Urinary bladder (tissue), 4 donors: Measurements from ENCODE around the gene CCDC83. TPM values are rescaled to one million over a fixed set of nuclear protein-coding genes. Genes with fewer than 3 reads are reported as not detected.
"Not testable (repeated sequence)": the region's sequence is repeated elsewhere in the genome, so short reads cannot be mapped to it uniquely, and the experiment has no call there.

Source experiments
- DNase-seq: peaks from one replicate; pipeline ENCODE4 v3.0.0-alpha.2; 2015; ENCODE audit errors: extremely low spot score
- H3K27ac ChIP-seq: one replicate; pipeline ENCODE4 v1.5.1; 2013; ENCODE audit warnings: low read depth, mild to moderate bottlenecking, moderate library complexity
- H3K36me3 ChIP-seq: one replicate; pipeline ENCODE4 v1.6.1; 2013; ENCODE audit warnings: mild to moderate bottlenecking, moderate library complexity; ENCODE audit not compliant: insufficient read depth
- H3K4me1 ChIP-seq: one replicate; pipeline ENCODE4 v1.6.1; 2013; ENCODE audit warnings: mild to moderate bottlenecking, moderate library complexity; ENCODE audit not compliant: insufficient read depth
- H3K4me3 ChIP-seq: one replicate; pipeline ENCODE4 v1.5.1; 2013; ENCODE audit warnings: low read depth, low read length
- WGBS: extraction: QIAGEN DNeasy Blood & Tissue Kit; methylation state at CpG from one replicate; pipeline ENCODE4 v1.1.7; 2013; 5-methylcytosine and 5-hydroxymethylcytosine counted together
- polyA plus RNA-seq: library from polyadenylated mRNA; stranded (reverse); fragments of 200-250 nt; gene quantifications from one replicate; pipeline ENCODE4 v1.2.3, GENCODE V29; 2013
- total RNA-seq: library from RNA; depleted of rRNA; stranded (reverse); fragments of >200 nt; gene quantifications from one replicate; pipeline ENCODE4 v1.2.3, GENCODE V29; 2014
- donor health status: healthy with polysubstance abuse.
- donor health status: healthy.

The CCDC83 gene
- total and polyA plus RNA-seq, 2 donors = not detected

GRCh38 chr11:85947431-85948272 is 92.5 kb downstream of the CCDC83 start:
- no peaks in the 10 kb centered on the region for H3K36me3 ChIP-seq
- no peak for DNase-seq
- peaks cover 2% of the 10 kb centered on the region for H3K4me1 ChIP-seq
- H3K27ac ChIP-seq = no peak overlapping the region
- 36% methylated on average over 5 of the region's 5 CpGs for WGBS
- no peak overlapping the region for H3K4me3 ChIP-seq

GRCh38 chr11:85948884-85949283 is 93.7 kb downstream of the CCDC83 start:
- WGBS = 86% methylated on average over 2 of the region's 2 CpGs
- DNase-seq = no peak
- H3K36me3 ChIP-seq = no peaks in the 10 kb centered on the region
- peaks cover 2% of the 10 kb centered on the region for H3K4me1 ChIP-seq
- H3K27ac ChIP-seq = no peak overlapping the region
- no peak overlapping the region for H3K4me3 ChIP-seq

- Histone ChIP-seq H3K36me3 (no peaks in the 10 kb centered on the region), H3K27ac (no peak overlapping the region), H3K4me1 (peaks cover 2% of the 10 kb centered on the region), H3K4me3 (no peak overlapping the region)
- no peak for DNase-seq
- WGBS = 96% methylated on average over 1 of the region's 1 CpG
These were observed 94.6 kb downstream of the CCDC83 start for GRCh38 chr11:85949798-85950197.

GRCh38 chr11:85950317-85951048 is 95.3 kb downstream of the CCDC83 start:
- H3K36me3 ChIP-seq = no peaks in the 10 kb centered on the region
- WGBS = 97% methylated on average over 8 of the region's 8 CpGs
- no peak for DNase-seq
- H3K27ac ChIP-seq = no peak overlapping the region
- H3K4me3 ChIP-seq = no peak overlapping the region
- H3K4me1 ChIP-seq = peaks cover 2% of the 10 kb centered on the region

- no peak overlapping the region for H3K27ac ChIP-seq
- peaks cover 2% of the 10 kb centered on the region for H3K4me1 ChIP-seq
- no peaks in the 10 kb centered on the region for H3K36me3 ChIP-seq
- no peak for DNase-seq
- H3K4me3 ChIP-seq = no peak overlapping the region
- WGBS = 97% methylated on average over 4 of the region's 4 CpGs
These were observed 95.8 kb downstream of the CCDC83 start for GRCh38 chr11:85951049-85951405.

DNA sequence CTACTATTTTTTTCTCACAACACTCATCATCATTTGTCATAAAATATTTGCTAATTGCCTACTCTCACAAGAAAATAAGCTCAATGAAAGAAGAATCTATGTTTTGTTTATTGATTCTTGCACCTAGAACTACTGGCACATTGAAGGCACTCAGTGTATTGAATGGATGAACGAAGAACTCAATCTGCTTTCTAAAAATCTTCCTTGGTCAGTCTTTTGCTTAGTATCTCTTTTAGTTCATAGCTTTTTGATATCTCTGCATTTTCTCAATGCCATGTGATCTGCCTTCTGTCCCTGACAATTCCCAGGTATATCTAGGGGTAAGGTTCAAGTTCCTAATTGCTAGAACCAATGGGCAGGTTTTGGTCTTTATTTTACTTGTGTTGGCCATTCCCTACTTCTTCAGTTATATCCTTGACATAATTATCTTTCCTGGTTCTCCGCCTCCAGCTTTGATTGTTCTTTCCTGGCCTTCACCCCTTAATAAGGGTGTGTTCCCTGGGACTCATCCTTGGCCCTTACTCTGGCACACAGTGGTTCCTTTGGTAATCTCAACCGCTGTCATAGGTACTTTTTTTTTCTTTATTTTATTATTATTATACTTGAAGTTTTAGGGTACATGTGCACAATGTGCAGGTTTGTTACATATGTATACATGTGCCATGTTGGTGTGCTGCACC is 96.4 kb downstream of the CCDC83 start:
- Histone ChIP-seq H3K4me3 (no peak overlapping the region), H3K27ac (no peak overlapping the region), H3K4me1 (peaks cover 2% of the 10 kb centered on the region), H3K36me3 (peaks cover 2% of the 10 kb centered on the region)
- 98% methylated on average over 3 of the region's 3 CpGs for WGBS
- no peak for DNase-seq

GRCh38 chr11:85952108-85952485 is 96.9 kb downstream of the CCDC83 start:
- 97% methylated on average over 7 of the region's 7 CpGs for WGBS
- H3K27ac ChIP-seq, H3K4me1 ChIP-seq: not testable (repeated sequence)

DNA sequence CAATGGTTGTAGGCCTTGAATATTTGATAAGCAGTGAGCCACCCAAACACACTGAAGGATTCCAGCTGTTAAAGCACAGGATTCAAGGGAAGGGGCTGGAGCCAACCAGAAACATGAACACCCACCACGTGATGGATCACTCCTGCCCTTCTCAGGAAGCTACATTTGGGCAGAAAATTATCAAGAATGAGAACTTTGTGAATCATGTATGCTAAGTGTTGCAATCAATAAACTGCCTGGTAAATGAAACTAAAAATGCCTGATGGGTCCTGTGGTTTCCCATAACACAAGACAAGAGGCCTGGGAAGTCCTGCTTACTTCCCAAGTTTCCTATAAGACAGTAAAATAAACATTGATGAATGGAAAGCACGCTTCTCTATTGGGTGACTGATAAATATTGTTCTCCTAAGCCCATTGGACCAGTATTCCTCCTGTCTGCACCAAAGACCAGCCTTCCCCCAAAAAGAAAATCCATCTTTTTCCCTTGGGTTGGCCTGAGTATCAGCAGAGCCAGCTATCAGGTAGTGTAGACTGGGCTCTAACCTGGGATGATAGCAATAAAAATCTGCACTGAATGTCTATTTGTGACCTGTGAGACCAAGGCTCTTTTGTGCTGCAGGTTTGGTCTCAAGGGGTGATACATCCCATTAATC is 98.4 kb downstream of the CCDC83 start:
- Histone ChIP-seq H3K27ac (no peak overlapping the region), H3K4me3 (no peak overlapping the region), H3K36me3 (peaks cover 2% of the 10 kb centered on the region), H3K4me1 (peaks cover 2% of the 10 kb centered on the region)
- WGBS = 36% methylated on average over 2 of the region's 2 CpGs
- no peak for DNase-seq

More at GRCh38 chr11:85952108-85952485, 96.9 kb downstream of the CCDC83 start:
- not testable (repeated sequence) for H3K36me3 ChIP-seq, DNase-seq, H3K4me3 ChIP-seq

GRCh38 chr11:85955531-85955930 is 100.3 kb downstream of the CCDC83 start:
- H3K27ac ChIP-seq = no peak overlapping the region
- no peaks in the 10 kb centered on the region for H3K4me1 ChIP-seq
- H3K4me3 ChIP-seq = no peak overlapping the region
- peaks cover 2% of the 10 kb centered on the region for H3K36me3 ChIP-seq
- no peak for DNase-seq
- 31% methylated on average over 1 of the region's 1 CpG for WGBS

DNA sequence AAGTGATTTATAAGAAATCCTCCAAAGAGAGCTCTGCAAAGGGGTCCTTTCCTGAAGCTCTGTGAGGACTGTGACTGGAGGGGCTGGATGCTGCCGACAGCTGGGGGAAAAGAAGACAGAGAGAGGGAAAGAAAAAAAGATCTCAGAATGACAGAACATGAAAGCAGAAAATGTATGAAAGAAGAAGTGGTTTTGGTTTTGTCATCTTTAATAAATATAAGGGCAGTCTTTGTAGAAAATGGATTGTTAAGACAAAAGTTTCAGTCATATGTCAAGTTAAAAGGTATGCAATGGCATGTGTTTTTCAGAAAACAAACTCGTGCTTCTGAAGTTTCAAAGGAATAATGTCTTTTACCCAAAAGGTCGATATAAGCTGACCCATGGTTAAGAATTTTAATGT is 105.5 kb downstream of the CCDC83 start:
- Histone ChIP-seq H3K36me3 (peaks cover 2% of the 10 kb centered on the region), H3K4me1 (no peaks in the 10 kb centered on the region), H3K4me3 (no peak overlapping the region), H3K27ac (no peak overlapping the region)
- DNase-seq = no peak
- WGBS = 65% methylated on average over 3 of the region's 3 CpGs

DNA sequence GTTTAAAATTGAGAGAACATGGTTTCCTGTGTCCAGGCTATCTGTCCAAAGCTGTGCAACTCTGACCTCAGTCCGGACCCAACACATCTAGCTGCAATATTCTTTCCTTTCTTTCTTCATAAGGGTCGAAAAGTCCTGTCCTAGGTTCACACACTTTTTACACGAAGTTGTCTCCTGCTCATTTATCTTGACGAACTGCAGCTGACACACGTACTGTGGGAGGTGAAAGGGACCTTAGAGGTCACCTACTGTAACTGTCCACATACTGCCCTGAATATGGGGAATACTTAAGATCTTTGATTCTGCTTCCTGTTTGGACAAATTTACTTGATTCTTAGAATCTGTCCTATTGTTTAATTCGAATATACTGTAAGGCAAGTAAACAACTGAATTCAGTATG is 105.9 kb downstream of the CCDC83 start:
- Histone ChIP-seq H3K27ac (no peak overlapping the region), H3K4me3 (no peak overlapping the region), H3K4me1 (no peaks in the 10 kb centered on the region), H3K36me3 (peaks cover 2% of the 10 kb centered on the region)
- 54% methylated on average over 6 of the region's 6 CpGs for WGBS
- DNase-seq = no peak

- no peak for DNase-seq
- H3K4me3 ChIP-seq = no peak overlapping the region
- no peaks in the 10 kb centered on the region for H3K4me1 ChIP-seq
- WGBS = 61% methylated on average over 5 of the region's 5 CpGs
- H3K36me3 ChIP-seq = no peaks in the 10 kb centered on the region
- H3K27ac ChIP-seq = no peak overlapping the region
These were observed 106.8 kb downstream of the CCDC83 start for GRCh38 chr11:85961930-85962363.

- no peaks in the 10 kb centered on the region for H3K4me1 ChIP-seq
- 61% methylated on average over 2 of the region's 2 CpGs for WGBS
- no peaks in the 10 kb centered on the region for H3K36me3 ChIP-seq
- H3K27ac ChIP-seq = no peak overlapping the region
- DNase-seq = no peak
- no peak overlapping the region for H3K4me3 ChIP-seq
These were observed 110.0 kb downstream of the CCDC83 start for GRCh38 chr11:85965202-85965601.
